ENCODE data around the gene PAWR. TPM values are rescaled to one million over a fixed set of nuclear protein-coding genes. Genes with fewer than 3 reads are reported as not detected.
"Not testable (repeated sequence)": the region's sequence is repeated elsewhere in the genome, so short reads cannot be mapped to it uniquely, and the experiment has no call there.

PAWR gene
- total RNA-seq, 1 donor, result 15.0 TPM

GRCh38 chr12:79687711-79688260 is 3.0 kb downstream of the PAWR start:
- peak; percentile 39 for DNase-seq (ENCODE audit: low read depth)
- peak overlapping the region; percentile 49 for H3K4me3 ChIP-seq (ENCODE audit: low read depth, low read length)
- TF ChIP-seq, protein P1, sequence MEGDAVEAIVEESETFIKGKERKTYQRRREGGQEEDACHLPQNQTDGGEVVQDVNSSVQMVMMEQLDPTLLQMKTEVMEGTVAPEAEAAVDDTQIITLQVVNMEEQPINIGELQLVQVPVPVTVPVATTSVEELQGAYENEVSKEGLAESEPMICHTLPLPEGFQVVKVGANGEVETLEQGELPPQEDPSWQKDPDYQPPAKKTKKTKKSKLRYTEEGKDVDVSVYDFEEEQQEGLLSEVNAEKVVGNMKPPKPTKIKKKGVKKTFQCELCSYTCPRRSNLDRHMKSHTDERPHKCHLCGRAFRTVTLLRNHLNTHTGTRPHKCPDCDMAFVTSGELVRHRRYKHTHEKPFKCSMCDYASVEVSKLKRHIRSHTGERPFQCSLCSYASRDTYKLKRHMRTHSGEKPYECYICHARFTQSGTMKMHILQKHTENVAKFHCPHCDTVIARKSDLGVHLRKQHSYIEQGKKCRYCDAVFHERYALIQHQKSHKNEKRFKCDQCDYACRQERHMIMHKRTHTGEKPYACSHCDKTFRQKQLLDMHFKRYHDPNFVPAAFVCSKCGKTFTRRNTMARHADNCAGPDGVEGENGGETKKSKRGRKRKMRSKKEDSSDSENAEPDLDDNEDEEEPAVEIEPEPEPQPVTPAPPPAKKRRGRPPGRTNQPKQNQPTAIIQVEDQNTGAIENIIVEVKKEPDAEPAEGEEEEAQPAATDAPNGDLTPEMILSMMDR (IDR thresholded peaks at IDR 0.05; ENCODE audit: insufficient read depth, low read length), result no peak

GRCh38 chr12:79686171-79686570 is 4.6 kb downstream of the PAWR start:
- no peak for DNase-seq (ENCODE audit: low read depth)
- TF ChIP-seq, protein P1 (IDR thresholded peaks at IDR 0.05; ENCODE audit: insufficient read depth, low read length), result no peak
- H3K4me3 ChIP-seq (ENCODE audit: low read depth, low read length), result no peak overlapping the region

DNA sequence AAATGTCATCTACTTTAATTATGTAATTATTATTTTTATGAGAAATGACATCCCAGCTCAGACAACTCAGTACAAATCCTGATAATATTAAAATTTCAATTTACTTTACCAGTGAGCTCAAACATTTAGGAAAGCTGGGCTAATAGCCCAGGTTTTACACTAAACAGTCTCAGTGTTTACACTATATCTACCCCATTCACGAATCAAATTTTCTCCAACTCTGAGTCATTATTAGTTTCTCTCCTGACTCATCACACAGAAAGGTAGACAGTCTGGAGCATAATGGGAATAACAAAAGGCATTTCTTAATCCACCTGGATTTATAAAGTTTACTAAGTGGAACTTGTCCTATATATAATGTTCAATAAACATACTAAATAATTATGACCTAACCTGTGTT is 5.7 kb downstream of the PAWR start:
- H3K4me3 ChIP-seq (ENCODE audit: low read depth, low read length), result no peak overlapping the region
- DNase-seq (ENCODE audit: low read depth), result peak; percentile 66
- TF ChIP-seq, protein P1 (IDR thresholded peaks at IDR 0.05; ENCODE audit: insufficient read depth, low read length), result no peak

DNA sequence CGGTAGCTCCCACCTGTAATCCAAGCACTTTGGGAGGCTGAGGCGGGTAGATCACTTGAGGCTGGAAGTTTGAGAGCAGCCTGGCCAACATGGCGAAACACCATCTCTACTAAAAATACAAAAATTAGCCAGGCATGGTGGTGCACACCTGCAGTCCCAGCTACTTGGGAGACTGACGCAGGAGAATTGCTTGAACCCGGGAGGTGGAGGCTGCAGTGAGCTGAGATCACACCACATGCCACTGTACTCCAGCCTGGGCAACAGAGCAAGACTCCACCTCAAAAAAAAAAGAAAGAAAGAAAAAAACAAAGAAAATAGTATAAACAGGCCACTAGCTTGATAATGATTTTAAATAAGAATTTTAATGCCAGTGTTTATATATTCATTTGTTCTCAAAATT is 6.4 kb downstream of the PAWR start:
- not testable (repeated sequence) for H3K4me3 ChIP-seq (ENCODE audit: low read depth, low read length); DNase-seq (ENCODE audit: low read depth)

DNA sequence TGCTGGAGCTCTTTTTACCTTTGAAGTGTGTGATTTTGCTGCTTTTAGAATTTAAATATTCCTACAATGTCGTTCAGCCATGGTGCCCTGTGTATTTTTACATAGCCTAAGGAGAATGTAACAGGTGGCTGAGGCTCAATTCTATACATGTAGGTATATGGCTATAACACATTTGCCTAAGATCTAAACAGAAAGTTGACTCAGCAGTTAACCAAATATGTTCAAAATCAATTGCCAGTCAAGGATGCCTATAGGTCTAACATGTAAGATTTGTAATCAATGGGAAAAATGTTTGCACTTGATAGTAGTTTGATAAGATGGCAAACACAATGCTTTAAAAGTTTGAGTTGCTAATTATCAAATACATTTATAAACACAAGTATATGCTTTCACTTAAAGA is 8.2 kb downstream of the PAWR start:
- no peak overlapping the region for H3K4me3 ChIP-seq (ENCODE audit: low read depth, low read length)
- TF ChIP-seq, protein P1 (IDR thresholded peaks at IDR 0.05; ENCODE audit: insufficient read depth, low read length), result no peak
- no peak for DNase-seq (ENCODE audit: low read depth)

DNA sequence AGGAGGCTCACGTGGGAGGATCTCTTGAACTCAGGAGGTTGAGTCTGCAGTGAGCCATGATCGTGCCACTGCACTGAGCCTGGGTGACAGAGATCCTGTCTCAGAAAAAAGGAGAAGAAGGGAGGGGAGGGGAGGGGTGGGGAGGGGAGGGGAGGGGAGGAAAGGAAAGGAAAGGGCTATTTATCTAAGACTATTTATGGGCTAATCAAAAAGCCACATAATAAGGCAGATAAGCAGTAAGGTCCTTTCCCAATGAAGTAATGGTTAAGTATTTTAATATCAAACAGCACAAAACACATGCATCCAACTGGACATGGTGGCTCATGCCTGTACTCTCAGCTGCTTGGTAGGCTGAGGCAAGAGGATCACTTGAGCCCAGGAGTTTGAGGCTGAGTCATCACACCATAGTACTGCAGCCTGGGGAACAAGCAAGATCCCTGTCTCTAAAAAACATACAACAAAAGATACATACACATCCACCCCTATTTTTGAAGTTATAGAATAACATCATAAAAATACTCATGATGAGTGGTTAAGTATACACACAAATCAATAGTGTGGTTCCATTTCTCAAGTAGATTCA is 9.7 kb downstream of the PAWR start:
- DNase-seq (ENCODE audit: low read depth), result peak; percentile 56
- no peak overlapping the region for H3K4me3 ChIP-seq (ENCODE audit: low read depth, low read length)
- TF ChIP-seq, protein P1 (IDR thresholded peaks at IDR 0.05; ENCODE audit: insufficient read depth, low read length), result no peak

DNA sequence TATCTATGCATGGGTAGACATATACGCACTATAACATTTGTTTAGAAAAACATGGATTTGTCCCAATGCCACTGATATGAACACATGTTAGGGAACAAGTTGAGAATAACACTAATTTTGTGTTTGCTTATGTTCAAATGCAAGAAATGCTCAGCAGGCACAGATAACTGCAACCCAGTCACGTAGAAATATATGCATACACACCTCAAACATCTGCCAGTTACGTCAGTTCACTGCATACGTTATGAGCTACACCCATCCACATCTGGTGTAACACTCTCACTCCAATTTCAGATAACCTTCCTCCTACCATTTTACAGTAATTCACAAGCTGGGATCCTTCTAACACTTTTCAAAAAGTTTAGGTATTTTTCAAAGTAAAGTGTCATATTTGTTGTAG is 10.7 kb downstream of the PAWR start:
- TF ChIP-seq, protein P1 (IDR thresholded peaks at IDR 0.05; ENCODE audit: insufficient read depth, low read length), result no peak
- DNase-seq (ENCODE audit: low read depth), result no peak
- no peak overlapping the region for H3K4me3 ChIP-seq (ENCODE audit: low read depth, low read length)
